Common myeloid progenitor, CD34-positive (primary cell): Measurements from ENCODE around the gene FAF2.

ENCODE experiments used
- CTCF ChIA-PET: fragments of 350-600 bp; sonication (Branson Sonifier 250); formaldehyde crosslinking; loops from one replicate; lab custom pipeline; 2021; ENCODE audit warnings: antibody characterized with exemption; lab: Charles Lee
- POLR2A ChIA-PET: fragments of 350-600 bp; sonication (Branson Sonifier 250); formaldehyde crosslinking; loops from one replicate; lab custom pipeline; 2021; ENCODE audit warnings: antibody characterized with exemption; lab: Charles Lee
- DNase-seq, 3 donors: peaks; one replicate each; pipeline versions ENCODE4 v3.0.0 to v3.0.0-alpha.2; 2013
- H3K27ac ChIP-seq, 2 experiments: 1 replicate in 1 of 2; 2 replicates in 1 of 2; pipeline ENCODE4 v1.7.0; 2013; ENCODE audit warnings: inconsistent platforms in 2 of 2, low read length in 2 of 2, mild to moderate bottlenecking in 2 of 2, low read depth in 1 of 2, moderate library complexity in 1 of 2; ENCODE audit not compliant: severe bottlenecking in 2 of 2, insufficient read depth in 1 of 2, poor library complexity in 1 of 2
- H3K27me3 ChIP-seq, 5 experiments: replicated peaks in 2 of 5; 1 replicate in 3 of 5; 2 replicates in 2 of 5; pipeline versions ENCODE4 v1.6.1 to v1.7.0; 2013; ENCODE audit warnings: low read length in 4 of 5, mild to moderate bottlenecking in 2 of 5, moderate library complexity in 2 of 5, inconsistent platforms in 1 of 5; ENCODE audit not compliant: insufficient read depth in 5 of 5, control insufficient read depth in 4 of 5
- H3K36me3 ChIP-seq, 4 experiments: 1 replicate in 2 of 4; 2 replicates in 2 of 4; pipeline versions ENCODE4 v1.6.1 to v1.7.0; 2013; ENCODE audit warnings: low read length in 3 of 4, control low read depth in 1 of 4, mild to moderate bottlenecking in 1 of 4; ENCODE audit not compliant: control insufficient read depth in 4 of 4, insufficient read depth in 4 of 4
- H3K4me1 ChIP-seq, 4 experiments: 1 replicate in 3 of 4; 2 replicates in 1 of 4; pipeline versions ENCODE4 v1.6.1 to v1.7.1; 2013; ENCODE audit warnings: low read length in 3 of 4, mild to moderate bottlenecking in 3 of 4, control low read depth in 1 of 4, inconsistent platforms in 1 of 4, moderate library complexity in 1 of 4; ENCODE audit not compliant: control insufficient read depth in 4 of 4, insufficient read depth in 4 of 4; ENCODE audit errors: control extremely low read depth in 1 of 4
- H3K4me3 ChIP-seq, 7 experiments: 1 replicate in 4 of 7; 2 replicates in 3 of 7; pipeline versions ENCODE4 v1.5.1 to v1.7.0; 2013; ENCODE audit warnings: mild to moderate bottlenecking in 7 of 7, low read length in 6 of 7, moderate library complexity in 6 of 7, inconsistent platforms in 2 of 7, low read depth in 2 of 7, control low read depth in 1 of 7; ENCODE audit not compliant: insufficient read depth in 4 of 7, control insufficient read depth in 1 of 7; ENCODE audit errors: extremely low read depth in 1 of 7
- H3K9me3 ChIP-seq, 5 experiments: 1 replicate in 4 of 5; 2 replicates in 1 of 5; pipeline versions ENCODE4 v1.6.1 to v1.7.1; 2013; ENCODE audit warnings: low read length in 4 of 5, mild to moderate bottlenecking in 2 of 5, inconsistent platforms in 1 of 5, low read depth in 1 of 5, moderate library complexity in 1 of 5; ENCODE audit not compliant: control insufficient read depth in 4 of 5, insufficient read depth in 2 of 5; ENCODE audit errors: control extremely low read depth in 1 of 5
- WGBS: methylation state at CpG from one replicate; pipeline ENCODE4 v1.1.5; 2013; ENCODE audit not compliant: insufficient coverage; 5-methylcytosine and 5-hydroxymethylcytosine counted together

Gene FAF2

DNA sequence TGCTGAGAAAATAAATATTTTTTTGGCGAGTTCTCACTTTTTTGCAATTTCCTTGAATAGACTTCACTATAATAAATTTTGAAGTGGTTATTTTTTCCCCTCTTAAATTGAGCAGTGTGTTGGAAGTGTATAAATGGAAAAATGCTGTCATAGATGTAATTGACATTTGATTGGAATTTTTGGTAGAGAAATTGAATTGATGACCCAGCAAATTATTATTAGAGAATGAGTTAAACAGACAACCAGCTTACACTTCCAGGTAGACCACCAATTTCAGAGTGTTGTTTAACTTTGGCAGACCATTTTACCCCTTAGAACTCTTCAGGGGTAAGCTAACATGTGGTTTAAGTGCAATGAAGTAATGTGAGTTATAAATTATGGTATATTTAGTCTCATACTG, 1.9 kb downstream of the FAF2 start:
- no peak for DNase-seq
- no peak overlapping the region for H3K27ac ChIP-seq
- no CpG with 5 or more reads among the region's 1 CpG for WGBS
- CTCF ChIA-PET = interaction anchor here (1.1 to 1.5 kb wide), 2 partner anchors 19 to 87 kb away, joined by 3 read pairs; partner anchors contain the start of gene RNF44
- H3K36me3 ChIP-seq = peaks cover 0 to 16% (median 4%) of the 10 kb centered on the region in 4 experiments
- no peaks in the 10 kb centered on the region for H3K9me3 ChIP-seq
- peaks cover 4 to 28% (median 21%) of the 10 kb centered on the region in 4 experiments for H3K4me1 ChIP-seq
- POLR2A ChIA-PET = interaction anchor here (0.7 kb wide), 1 partner anchor 45 kb away, joined by 5 read pairs; no protein-coding TSS in a partner anchor
- H3K4me3 ChIP-seq = no peak overlapping the region
- H3K27me3 ChIP-seq = no peaks in the 10 kb centered on the region

DNA sequence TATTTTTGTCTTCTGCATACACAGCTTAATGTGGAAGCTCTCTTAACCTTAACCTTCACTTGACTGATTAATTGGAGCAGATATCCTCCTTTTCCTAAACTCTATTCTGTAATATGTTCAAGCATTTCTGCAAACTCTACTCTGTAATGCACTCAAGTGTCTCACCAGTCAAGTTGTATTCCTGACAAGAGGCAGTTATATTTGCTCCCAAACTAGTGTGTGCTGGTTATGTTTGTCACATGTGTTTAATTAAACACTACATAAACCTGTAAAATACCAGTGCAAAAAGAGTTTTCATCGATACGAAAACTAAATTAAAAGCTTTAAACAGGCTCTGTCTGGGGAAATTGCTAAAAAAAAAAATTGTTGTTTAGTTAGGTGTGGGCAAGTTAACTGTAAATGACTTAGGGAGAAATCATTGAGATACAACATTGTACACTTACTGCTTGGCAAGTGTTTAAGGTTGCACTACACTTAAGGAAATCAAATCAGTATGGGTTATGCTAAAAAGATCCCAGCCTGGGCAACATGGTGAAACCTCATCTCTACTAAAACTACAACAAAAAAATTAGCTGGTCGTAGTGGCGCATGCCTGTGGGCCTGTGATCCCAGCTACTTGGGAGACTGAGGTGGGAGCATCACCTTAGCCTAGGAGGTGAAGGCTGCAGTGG, 6.7 kb downstream of the FAF2 start:
- no peaks in the 10 kb centered on the region for H3K27me3 ChIP-seq
- no peaks in the 10 kb centered on the region for H3K9me3 ChIP-seq
- peaks cover 0 to 17% (median 4%) of the 10 kb centered on the region in 4 experiments for H3K36me3 ChIP-seq
- no peak overlapping the region for H3K27ac ChIP-seq
- 97% methylated on average over 4 of the region's 4 CpGs for WGBS
- ChIA-PET POLR2A (no interaction called here), CTCF (no interaction called here)
- peaks cover 0 to 4% (median 2%) of the 10 kb centered on the region in 4 experiments for H3K4me1 ChIP-seq
- H3K4me3 ChIP-seq = no peak overlapping the region
- no peak for DNase-seq

DNA sequence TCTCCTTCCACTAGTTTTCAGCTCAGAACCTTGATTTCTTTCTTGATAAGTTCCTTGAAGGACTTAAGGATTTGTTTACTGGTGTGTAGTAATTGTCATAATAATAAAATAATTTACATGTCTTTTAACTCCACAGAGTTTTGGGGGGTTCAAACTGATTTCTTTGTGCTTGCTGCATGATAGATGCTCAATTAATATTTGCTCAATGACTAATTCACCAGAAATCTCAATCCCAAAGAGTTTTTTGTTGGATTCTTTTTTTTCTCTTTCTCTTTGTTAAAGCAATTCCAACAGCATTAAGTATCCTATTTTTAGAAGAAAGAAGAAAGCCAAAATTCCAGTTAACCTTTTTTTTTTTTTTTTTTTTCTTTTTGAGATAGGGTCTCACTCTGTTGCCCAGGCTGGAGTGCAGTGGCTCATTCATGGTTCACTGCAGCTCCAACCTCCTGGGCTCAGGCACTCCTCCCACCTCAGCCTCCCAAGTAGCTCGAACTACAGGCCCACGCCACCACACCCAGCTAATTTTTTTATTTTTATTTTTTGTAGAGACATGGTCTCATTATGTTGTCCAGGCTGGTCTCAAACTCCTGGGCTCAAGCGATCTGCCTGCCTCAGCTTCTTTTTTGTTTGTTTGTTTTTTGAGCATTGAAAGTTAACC, 10.8 kb downstream of the FAF2 start:
- Histone ChIP-seq H3K27me3 (no peaks in the 10 kb centered on the region), H3K36me3 (peaks cover 0 to 6% (median 2%) of the 10 kb centered on the region in 4 experiments), H3K4me1 (no peaks in the 10 kb centered on the region), H3K27ac (no peak overlapping the region), H3K4me3 (no peak overlapping the region), H3K9me3 (no peaks in the 10 kb centered on the region)
- no peak for DNase-seq
- CTCF ChIA-PET = interaction anchor here (1.1 kb wide), 1 partner anchor 11 kb away, joined by 4 read pairs; the partner anchor contains the start of gene FAF2
- POLR2A ChIA-PET = no interaction called here
- no CpG with 5 or more reads among the region's 3 CpGs for WGBS

DNA sequence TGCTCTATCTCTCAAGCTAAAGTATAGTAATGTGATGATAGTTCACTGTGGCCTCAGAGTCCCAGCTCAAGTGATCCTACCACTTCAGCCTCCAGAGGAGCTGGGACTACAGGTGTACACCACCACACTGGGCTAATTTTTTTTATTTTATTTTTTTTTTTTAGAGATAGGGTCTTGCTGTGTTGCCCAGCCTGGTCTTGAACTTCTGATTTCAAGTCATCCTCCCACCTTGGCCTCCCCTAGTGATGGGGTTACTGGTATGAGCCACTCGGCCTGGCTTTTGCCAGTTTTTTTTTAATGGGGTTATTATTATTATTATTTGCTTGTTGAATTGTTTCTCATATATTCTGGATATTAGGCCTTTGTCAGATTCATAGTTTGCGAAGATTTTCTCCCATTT, 13.2 kb downstream of the FAF2 start:
- ChIA-PET POLR2A (no interaction called here), CTCF (interaction anchor here (1.1 kb wide), 1 partner anchor 44 kb away, joined by 4 read pairs; no protein-coding TSS in a partner anchor)
- Histone ChIP-seq H3K36me3 (peaks cover 0 to 5% (median 1%) of the 10 kb centered on the region in 4 experiments), H3K4me3 (no peak overlapping the region), H3K27ac (no peak overlapping the region), H3K27me3 (no peaks in the 10 kb centered on the region), H3K4me1 (peaks cover 0 to 4% (median 0%) of the 10 kb centered on the region in 4 experiments), H3K9me3 (no peaks in the 10 kb centered on the region)
- DNase-seq = no peak
- no CpG with 5 or more reads among the region's 2 CpGs for whole genome bisulfite sequencing

DNA sequence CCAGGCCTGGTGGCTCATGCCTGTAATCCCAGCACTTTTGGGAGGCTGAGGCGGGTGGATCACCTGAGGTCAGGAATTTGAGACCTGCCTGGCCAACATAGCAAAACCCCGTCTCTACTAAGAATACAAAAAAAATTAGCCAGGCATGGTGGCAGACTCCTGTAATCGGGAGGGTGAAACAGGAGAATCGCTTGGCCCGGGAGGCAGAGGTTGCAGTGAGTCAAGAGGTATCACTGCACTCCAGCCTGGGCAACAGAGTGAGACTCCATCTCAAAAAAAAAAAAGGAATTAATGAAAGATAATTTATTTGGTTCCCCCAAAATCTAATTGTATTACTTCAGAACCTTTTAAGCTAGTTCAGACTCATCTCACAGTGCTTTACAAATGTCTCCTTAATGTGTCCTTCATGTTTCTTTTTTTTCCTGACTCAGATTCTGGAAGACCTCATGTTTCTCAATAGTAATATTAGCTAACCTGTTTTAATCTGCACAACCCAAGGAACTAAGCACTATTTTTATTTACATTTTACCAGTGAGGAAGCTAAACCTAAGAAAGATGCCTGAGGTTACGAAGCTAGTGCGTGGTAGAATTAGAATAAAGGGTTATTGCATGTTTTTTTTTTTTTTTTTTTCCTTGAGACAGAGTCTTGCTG, 15.1 kb downstream of the FAF2 start:
- no peak for DNase-seq
- no peak overlapping the region for H3K4me3 ChIP-seq
- 100% methylated on average over 2 of the region's 7 CpGs for WGBS
- H3K27ac ChIP-seq = no peak overlapping the region
- peaks cover 0 to 12% (median 0%) of the 10 kb centered on the region in 4 experiments for H3K4me1 ChIP-seq
- no peaks in the 10 kb centered on the region for H3K27me3 ChIP-seq
- ChIA-PET POLR2A (no interaction called here), CTCF (interaction anchor here (0.6 to 1.3 kb wide), 4 partner anchors 11 to 149 kb away, joined by 3 to 4 read pairs (median 4); no protein-coding TSS in a partner anchor)
- no peaks in the 10 kb centered on the region for H3K9me3 ChIP-seq
- peaks cover 0 to 5% (median 2%) of the 10 kb centered on the region in 4 experiments for H3K36me3 ChIP-seq

DNA sequence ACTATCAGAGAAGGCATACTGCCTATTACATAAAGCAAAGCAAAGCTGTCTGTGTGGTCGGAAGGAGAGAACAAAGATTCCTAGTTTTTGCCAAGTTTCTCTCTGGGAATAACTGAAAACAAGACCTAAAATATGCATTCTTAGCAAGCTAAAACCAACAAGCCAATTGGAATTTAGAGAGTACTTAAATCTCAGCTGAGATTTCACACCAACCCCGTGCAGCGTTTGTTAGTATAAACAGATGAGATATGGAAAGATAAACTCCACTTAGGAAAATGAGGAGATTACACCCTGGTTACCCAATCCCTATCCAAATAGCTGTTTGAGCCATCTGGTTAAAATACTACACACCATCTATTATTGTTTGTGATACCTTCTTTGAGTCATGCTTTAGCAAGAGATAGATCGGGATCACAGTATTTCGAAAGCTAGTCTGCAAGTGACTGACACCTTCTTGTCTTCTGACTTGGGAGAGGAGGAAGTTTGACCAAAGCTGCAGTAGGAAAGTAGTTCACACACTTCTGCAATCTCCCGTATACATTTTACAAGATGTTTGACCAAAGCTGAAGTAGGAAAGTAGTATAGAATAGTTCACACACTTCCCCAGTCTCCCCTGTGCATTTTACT, 18.2 kb downstream of the FAF2 start:
- ChIA-PET CTCF (interaction anchor here (1.0 to 1.9 kb wide), 4 partner anchors 17 to 77 kb away, joined by 3 to 5 read pairs (median 3); no protein-coding TSS in a partner anchor), POLR2A (no interaction called here)
- Histone ChIP-seq H3K9me3 (no peaks in the 10 kb centered on the region), H3K4me3 (no peak overlapping the region), H3K27ac (no peak overlapping the region), H3K36me3 (peaks cover 0 to 9% (median 6%) of the 10 kb centered on the region in 4 experiments), H3K27me3 (no peaks in the 10 kb centered on the region), H3K4me1 (peaks cover 0 to 12% (median 0%) of the 10 kb centered on the region in 4 experiments)
- 100% methylated on average over 3 of the region's 6 CpGs for WGBS
- DNase-seq = peak in 1 of 3 donors; percentile 4
